ENCODE measurements around the gene ANKRD6. TPM values are rescaled to one million over a fixed set of nuclear protein-coding genes. Genes with fewer than 3 reads are reported as not detected.

The ANKRD6 gene
- 1 to 10 TPM; 3.1 to 6.6 (median 3.8) TPM for total RNA-seq
- polyA plus RNA-seq: 1 to 10 TPM in 1 of 2 donors, under 1 TPM in 1; 0.71 to 2.2 TPM
- 8.2 reads per million, percentile 32 among the genes with 10 or more reads in this experiment for total RNA-seq

DNA sequence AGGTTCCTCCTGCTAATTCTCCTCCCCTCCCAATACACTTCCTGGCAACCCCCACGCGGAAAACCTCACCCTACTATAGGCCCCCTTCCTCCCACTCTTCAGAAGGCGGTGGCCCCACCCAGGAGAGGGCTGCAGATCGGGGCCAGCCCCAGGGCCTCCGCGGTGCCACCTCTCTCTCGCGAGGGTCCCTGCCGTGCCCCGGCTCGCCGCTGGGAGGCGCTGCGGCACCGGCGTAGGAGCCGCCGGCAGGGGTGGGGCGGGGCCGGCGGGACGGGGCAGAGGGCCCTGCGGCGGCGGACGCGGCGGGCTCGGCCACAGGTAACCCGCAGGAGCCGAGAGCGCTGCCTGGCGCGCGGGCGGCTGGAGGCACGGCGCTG is at the start of gene ANKRD6:
TSS of gene ANKRD6 (plus strand) at position 278 of the 377 bp plus-strand sequence. CDS start 133,825 bp downstream, outside the sequence.
- Histone ChIP-seq H3K9me3 (ENCODE audit: control insufficient read depth in 2 of 3, low read length in 3 of 3) (no peaks in the 10 kb centered on the region), H3K4me1 (ENCODE audit: control insufficient read depth in 2 of 2, insufficient read depth in 2 of 2, low read length in 2 of 2) (peaks cover 7 to 13% of the 10 kb centered on the region in 2 donors), H3K4me3 (ENCODE audit: low read length) (peak within 1 kb of the TSS; percentile 63), H3K27ac (ENCODE audit: low read depth, low read length) (peak within 1 kb of the TSS; percentile 46), H3K27me3 (ENCODE audit: control insufficient read depth in 2 of 2, insufficient read depth in 2 of 2, low read length in 2 of 2) (no peaks in the 10 kb centered on the region), H3K36me3 (ENCODE audit: control insufficient read depth in 2 of 3, insufficient read depth in 3 of 3, low read length in 3 of 3) (no peaks in the 10 kb centered on the region)
- CTCF ChIA-PET: interaction anchor here (0.7 to 2.5 kb wide), 13 partner anchors 12 to 451 kb away, joined by 3 to 26 read pairs (median 6); partner anchors contain the start of gene MDN1
- H3K27me3 Mint-ChIP-seq: peaks cover 0 to 58% (median 0%) of the 10 kb centered on the region in 5 donors
- H3K36me3 Mint-ChIP-seq: peaks cover 0 to 2% (median 0%) of the 10 kb centered on the region in 5 donors
- POLR2A ChIA-PET: interaction anchor here (1.3 kb wide), 1 partner anchor 178 kb away, joined by 4 read pairs; no protein-coding TSS in a partner anchor
- peak; percentile 61 to 96 (median 81) for DNase-seq
- intact Hi-C loops (cut with micrococcal nuclease): loop anchor here (1.0 to 10.0 kb wide), 10 partner anchors 21 to 1154 kb away; partner anchors contain the start of genes LYRM2 (in 2 of the 2), RRAGD (in 2 of the 2) and MAP3K7 (in 1 of the 2)
- ATAC-seq: peak; percentile 98
- H3K27ac Mint-ChIP-seq: peak within 1 kb of the TSS; percentile 43 to 93 (median 82)
- peak within 1 kb of the TSS; percentile 83 to 95 (median 90) for H3K4me3 Mint-ChIP-seq
- no peaks in the 10 kb centered on the region for H3K9me3 Mint-ChIP-seq
- peaks cover 9 to 36% (median 22%) of the 10 kb centered on the region in 7 donors for H3K4me1 Mint-ChIP-seq

DNA sequence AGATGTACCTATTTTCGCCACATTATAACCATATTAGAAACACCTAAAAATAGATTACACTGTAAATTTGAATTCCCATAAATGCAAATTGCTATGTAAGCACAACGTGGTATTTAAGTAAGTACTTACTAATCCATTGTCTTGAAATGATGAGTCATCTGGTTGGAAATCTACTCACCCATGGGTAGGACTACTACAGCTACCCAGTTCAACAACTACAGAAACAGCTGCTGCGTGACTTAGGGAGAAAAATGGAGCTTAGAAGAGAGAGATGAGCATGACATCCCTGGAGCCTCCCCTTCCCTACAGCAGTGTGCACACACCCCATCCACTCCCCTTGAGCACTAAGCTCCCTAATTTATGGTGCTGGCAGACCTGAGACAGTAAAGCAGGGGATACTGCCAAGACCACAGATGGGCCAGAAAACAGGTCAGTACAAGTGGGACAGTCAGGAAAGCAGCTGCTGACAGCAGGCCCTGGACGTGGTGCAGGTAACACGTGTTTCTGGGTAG is 47.7 kb upstream of the ANKRD6 start:
- no peaks in the 10 kb centered on the region for H3K9me3 Mint-ChIP-seq
- POLR2A ChIA-PET: no interaction called here
- DNase-seq: no peak
- H3K4me1 Mint-ChIP-seq: no peaks in the 10 kb centered on the region
- CTCF ChIA-PET: no interaction called here
- Histone ChIP-seq H3K4me3 (ENCODE audit: low read length) (no peak overlapping the region), H3K36me3 (ENCODE audit: control insufficient read depth in 2 of 3, insufficient read depth in 3 of 3, low read length in 3 of 3) (no peaks in the 10 kb centered on the region), H3K27me3 (ENCODE audit: control insufficient read depth in 2 of 2, insufficient read depth in 2 of 2, low read length in 2 of 2) (no peaks in the 10 kb centered on the region), H3K27ac (ENCODE audit: low read depth, low read length) (no peak overlapping the region), H3K4me1 (ENCODE audit: control insufficient read depth in 2 of 2, insufficient read depth in 2 of 2, low read length in 2 of 2) (no peaks in the 10 kb centered on the region), H3K9me3 (ENCODE audit: control insufficient read depth in 2 of 3, low read length in 3 of 3) (no peaks in the 10 kb centered on the region)
- H3K4me3 Mint-ChIP-seq: no peak overlapping the region
- no peaks in the 10 kb centered on the region for H3K27me3 Mint-ChIP-seq
- peaks cover 0 to 9% (median 5%) of the 10 kb centered on the region in 5 donors for H3K36me3 Mint-ChIP-seq
- H3K27ac Mint-ChIP-seq: no peak overlapping the region
- intact Hi-C loops (cut with micrococcal nuclease): no loop called here
- ATAC-seq: no peak

DNA sequence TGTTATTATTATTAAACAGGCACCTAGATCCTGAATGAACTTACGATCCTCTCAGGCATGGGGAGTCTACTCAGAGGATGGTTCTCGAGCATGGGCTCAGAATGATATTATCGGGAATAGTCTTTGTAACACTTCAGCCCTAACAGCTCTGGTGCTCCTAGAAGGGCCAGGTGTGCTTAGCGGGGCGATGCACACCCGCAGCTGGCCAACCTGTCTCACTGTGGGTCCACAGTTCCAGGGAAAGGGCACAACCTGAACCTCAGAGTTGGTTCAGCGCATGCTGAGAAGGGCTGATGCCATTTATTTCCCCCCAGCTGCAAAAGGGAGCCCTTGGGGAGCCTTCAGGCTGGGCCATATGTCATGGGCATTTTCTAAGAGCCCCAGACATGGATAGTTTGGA is 47.1 kb upstream of the ANKRD6 start:
- H3K27ac Mint-ChIP-seq: no peak overlapping the region
- no peaks in the 10 kb centered on the region for H3K4me1 Mint-ChIP-seq
- H3K4me3 Mint-ChIP-seq: no peak overlapping the region
- no peak overlapping the region for H3K4me3 ChIP-seq (ENCODE audit: low read length)
- H3K36me3 ChIP-seq (ENCODE audit: control insufficient read depth in 2 of 3, insufficient read depth in 3 of 3, low read length in 3 of 3): no peaks in the 10 kb centered on the region
- H3K4me1 ChIP-seq (ENCODE audit: control insufficient read depth in 2 of 2, insufficient read depth in 2 of 2, low read length in 2 of 2): no peaks in the 10 kb centered on the region
- DNase-seq: no peak
- H3K36me3 Mint-ChIP-seq: peaks cover 0 to 9% (median 5%) of the 10 kb centered on the region in 5 donors
- H3K27me3 Mint-ChIP-seq: no peaks in the 10 kb centered on the region
- no peak for ATAC-seq
- intact Hi-C loops (cut with micrococcal nuclease): no loop called here
- H3K27me3 ChIP-seq (ENCODE audit: control insufficient read depth in 2 of 2, insufficient read depth in 2 of 2, low read length in 2 of 2): no peaks in the 10 kb centered on the region
- POLR2A ChIA-PET: no interaction called here
- no peaks in the 10 kb centered on the region for H3K9me3 ChIP-seq (ENCODE audit: control insufficient read depth in 2 of 3, low read length in 3 of 3)
- H3K27ac ChIP-seq (ENCODE audit: low read depth, low read length): no peak overlapping the region
- CTCF ChIA-PET: no interaction called here
- H3K9me3 Mint-ChIP-seq: no peaks in the 10 kb centered on the region

DNA sequence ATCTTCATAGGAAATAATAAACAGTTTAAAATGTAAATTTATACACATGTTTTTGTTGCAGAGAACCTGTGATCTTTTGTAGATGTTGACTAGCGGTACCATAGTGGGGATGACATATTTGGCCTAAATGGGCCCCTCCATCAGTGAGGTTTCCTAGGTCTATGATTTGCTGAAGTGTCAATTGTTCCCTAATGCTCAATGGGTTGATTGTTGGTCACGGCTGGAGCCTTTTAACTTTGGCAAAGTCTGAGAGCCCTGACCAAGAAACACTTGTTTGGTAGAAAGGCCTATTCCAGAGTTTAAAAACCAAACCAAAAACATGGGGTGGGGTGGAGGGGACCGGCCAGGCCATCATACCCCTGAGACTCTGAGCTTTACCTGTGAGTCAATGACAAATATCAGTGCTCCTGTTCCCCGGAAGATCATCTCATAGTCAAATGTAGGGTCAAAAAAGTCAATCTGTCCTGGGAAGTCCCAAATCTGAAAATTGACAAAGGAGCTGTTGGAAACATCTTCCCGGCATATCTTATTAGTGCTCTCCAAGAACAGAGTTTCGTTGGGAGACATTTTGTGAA is 45.9 kb upstream of the ANKRD6 start:
- Mint-ChIP-seq H3K36me3 (peaks cover 0 to 9% (median 5%) of the 10 kb centered on the region in 5 donors), H3K4me3 (no peak overlapping the region), H3K4me1 (peaks cover 0 to 1% (median 0%) of the 10 kb centered on the region in 7 donors), H3K9me3 (peaks cover 0 to 2% (median 0%) of the 10 kb centered on the region in 11 donors), H3K27me3 (no peaks in the 10 kb centered on the region), H3K27ac (no peak overlapping the region)
- Histone ChIP-seq H3K27ac (ENCODE audit: low read depth, low read length) (no peak overlapping the region), H3K4me1 (ENCODE audit: control insufficient read depth in 2 of 2, insufficient read depth in 2 of 2, low read length in 2 of 2) (no peaks in the 10 kb centered on the region), H3K27me3 (ENCODE audit: control insufficient read depth in 2 of 2, insufficient read depth in 2 of 2, low read length in 2 of 2) (no peaks in the 10 kb centered on the region), H3K4me3 (ENCODE audit: low read length) (no peak overlapping the region), H3K36me3 (ENCODE audit: control insufficient read depth in 2 of 3, insufficient read depth in 3 of 3, low read length in 3 of 3) (no peaks in the 10 kb centered on the region), H3K9me3 (ENCODE audit: control insufficient read depth in 2 of 3, low read length in 3 of 3) (no peaks in the 10 kb centered on the region)
- ChIA-PET POLR2A (no interaction called here), CTCF (no interaction called here)
- no peak for ATAC-seq
- intact Hi-C loops (cut with micrococcal nuclease): no loop called here
- DNase-seq: no peak

DNA sequence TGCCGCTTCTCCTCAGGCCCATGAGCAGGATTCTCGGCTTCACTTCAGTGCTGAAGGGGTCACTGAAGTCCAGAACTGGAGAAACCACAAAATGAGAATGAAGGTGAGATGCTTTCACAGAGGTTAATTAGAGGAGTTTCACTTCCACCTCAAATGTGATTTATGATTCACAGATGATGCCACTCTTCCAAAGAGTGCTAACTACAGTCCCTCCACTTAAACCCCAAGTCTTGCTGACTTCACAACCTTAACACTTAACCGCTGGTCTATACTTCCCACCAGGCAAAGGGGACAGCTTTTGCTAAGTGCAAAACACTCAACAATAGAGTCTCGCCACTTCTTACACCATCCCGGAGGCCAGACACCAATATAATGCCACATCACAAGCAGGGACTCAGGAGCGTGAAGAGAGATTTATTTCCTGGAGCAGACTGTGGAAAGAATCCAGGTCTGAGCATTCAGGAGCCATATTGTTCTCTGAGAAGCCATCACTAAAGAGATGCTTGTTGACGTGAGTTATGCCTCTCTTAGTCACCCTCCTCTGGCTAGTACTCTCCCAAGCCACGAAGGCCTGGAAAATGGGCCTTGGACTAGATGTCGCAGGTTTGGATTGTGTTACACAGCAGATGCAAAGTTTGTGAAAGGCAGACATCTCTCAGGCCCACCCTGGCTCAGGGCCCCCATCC is 45.3 kb upstream of the ANKRD6 start:
- no peak for ATAC-seq
- DNase-seq: no peak
- Histone ChIP-seq H3K27ac (ENCODE audit: low read depth, low read length) (no peak overlapping the region), H3K4me3 (ENCODE audit: low read length) (no peak overlapping the region), H3K27me3 (ENCODE audit: control insufficient read depth in 2 of 2, insufficient read depth in 2 of 2, low read length in 2 of 2) (no peaks in the 10 kb centered on the region), H3K9me3 (ENCODE audit: control insufficient read depth in 2 of 3, low read length in 3 of 3) (no peaks in the 10 kb centered on the region), H3K36me3 (ENCODE audit: control insufficient read depth in 2 of 3, insufficient read depth in 3 of 3, low read length in 3 of 3) (no peaks in the 10 kb centered on the region), H3K4me1 (ENCODE audit: control insufficient read depth in 2 of 2, insufficient read depth in 2 of 2, low read length in 2 of 2) (no peaks in the 10 kb centered on the region)
- Mint-ChIP-seq H3K27ac (no peak overlapping the region), H3K27me3 (no peaks in the 10 kb centered on the region), H3K4me3 (no peak overlapping the region), H3K4me1 (peaks cover 0 to 1% (median 0%) of the 10 kb centered on the region in 7 donors), H3K9me3 (peaks cover 0 to 2% (median 0%) of the 10 kb centered on the region in 11 donors), H3K36me3 (peaks cover 0 to 9% (median 5%) of the 10 kb centered on the region in 5 donors)
- intact Hi-C loops (cut with micrococcal nuclease): no loop called here
- CTCF ChIA-PET: interaction anchor here (0.8 kb wide), 1 partner anchor 29 kb away, joined by 3 read pairs; no protein-coding TSS in a partner anchor
- POLR2A ChIA-PET: no interaction called here

DNA sequence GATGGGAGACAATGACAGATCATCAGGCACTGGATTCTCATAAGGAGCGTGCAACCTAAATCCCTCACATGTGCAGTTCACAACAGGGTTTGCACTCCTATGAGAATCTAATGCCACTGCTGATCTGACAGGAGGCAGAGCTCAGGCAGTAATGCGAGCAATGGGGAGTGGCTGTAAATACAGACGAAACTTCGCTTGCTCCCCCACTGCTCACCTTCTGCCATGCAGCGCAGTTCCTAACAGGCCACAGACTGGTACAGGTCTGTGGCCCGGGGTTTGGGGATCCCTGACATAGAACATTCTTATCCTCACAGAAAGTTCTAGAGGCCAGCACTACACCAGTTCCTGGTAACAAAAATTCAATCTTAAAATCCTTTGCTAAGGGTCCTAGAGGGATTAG is 44.1 kb upstream of the ANKRD6 start:
- H3K36me3 Mint-ChIP-seq: peaks cover 9 to 20% (median 13%) of the 10 kb centered on the region in 5 donors
- H3K27ac Mint-ChIP-seq: no peak overlapping the region
- no peak overlapping the region for H3K4me3 Mint-ChIP-seq
- no peaks in the 10 kb centered on the region for H3K9me3 ChIP-seq (ENCODE audit: control insufficient read depth in 2 of 3, low read length in 3 of 3)
- H3K27me3 ChIP-seq (ENCODE audit: control insufficient read depth in 2 of 2, insufficient read depth in 2 of 2, low read length in 2 of 2): no peaks in the 10 kb centered on the region
- CTCF ChIA-PET: no interaction called here
- no peaks in the 10 kb centered on the region for H3K4me1 ChIP-seq (ENCODE audit: control insufficient read depth in 2 of 2, insufficient read depth in 2 of 2, low read length in 2 of 2)
- peaks cover 4 to 11% (median 5%) of the 10 kb centered on the region in 11 donors for H3K9me3 Mint-ChIP-seq
- no peak for ATAC-seq
- no peak overlapping the region for H3K4me3 ChIP-seq (ENCODE audit: low read length)
- no peak overlapping the region for H3K27ac ChIP-seq (ENCODE audit: low read depth, low read length)
- no peaks in the 10 kb centered on the region for H3K36me3 ChIP-seq (ENCODE audit: control insufficient read depth in 2 of 3, insufficient read depth in 3 of 3, low read length in 3 of 3)
- POLR2A ChIA-PET: no interaction called here
- intact Hi-C loops (cut with micrococcal nuclease): no loop called here
- H3K4me1 Mint-ChIP-seq: peaks cover 0 to 4% (median 0%) of the 10 kb centered on the region in 7 donors
- no peak for DNase-seq
- peaks cover 0 to 8% (median 0%) of the 10 kb centered on the region in 5 donors for H3K27me3 Mint-ChIP-seq

Measured in naive thymus-derived CD4-positive, alpha-beta T cell (primary cell).